Cardiac muscle cell (in vitro differentiated cells and primary cell): Measurements from ENCODE around the gene UBN2. TPM values are rescaled to one million over a fixed set of nuclear protein-coding genes. Genes with fewer than 3 reads are reported as not detected.

Source experiments
- DNase-seq, 2 donors: peaks; one replicate each; pipeline versions ENCODE4 v3.0.0 to v3.0.0-alpha.2; 2010 to 2017; ENCODE audit warnings: low read depth in 1 of 2, low spot score in 1 of 2
- H3K27ac ChIP-seq: fragments of 200-600 bp; sonication (generic); 2 replicates; pipeline ENCODE4 v1.5.1; 2016
- H3K27me3 ChIP-seq: fragments of 200-600 bp; sonication (generic); 2 replicates; pipeline ENCODE4 v1.6.0; 2016; ENCODE audit warnings: control low read depth
- H3K36me3 ChIP-seq: fragments of 200-600 bp; sonication (generic); 2 replicates; pipeline ENCODE4 v1.5.1; 2016; ENCODE audit warnings: control low read depth
- H3K4me1 ChIP-seq: fragments of 200-600 bp; sonication (generic); 2 replicates; pipeline ENCODE4 v1.8.1; 2017; ENCODE audit warnings: low read depth, mild to moderate bottlenecking, mixed run types
- H3K4me3 ChIP-seq: fragments of 200-600 bp; sonication (generic); 2 replicates; pipeline ENCODE4 v1.5.1; 2016; ENCODE audit warnings: mild to moderate bottlenecking
- H3K9me3 ChIP-seq: fragments of 200-600 bp; sonication (generic); 2 replicates; pipeline ENCODE4 v1.5.1; 2017; ENCODE audit warnings: low read depth, mild to moderate bottlenecking, control low read depth
- polyA plus RNA-seq: library from polyadenylated mRNA; unstranded; fragments of >200 nt; fragmentation: Nextera tagmentation; extraction: Ambion mirVana; gene quantifications from 2 replicates; pipeline ENCODE4 v1.2.1, GENCODE V29; 2016
- total RNA-seq: library from RNA; depleted of rRNA; stranded (reverse); fragments of >200 nt; gene quantifications from 2 replicates; pipeline ENCODE4 v1.2.3, GENCODE V29; 2016
- TF ChIP-seq, protein P1 (sequence below): IDR thresholded peaks from 2 replicates; pipeline ENCODE4 v1.5.1; 2012; ENCODE audit warnings: low read depth, mild to moderate bottlenecking, low read length

UBN2 gene
- total and polyA plus RNA-seq, 2 experiments from 2014 or later: 5.5 to 11.2 TPM

- TF ChIP-seq, protein P1, sequence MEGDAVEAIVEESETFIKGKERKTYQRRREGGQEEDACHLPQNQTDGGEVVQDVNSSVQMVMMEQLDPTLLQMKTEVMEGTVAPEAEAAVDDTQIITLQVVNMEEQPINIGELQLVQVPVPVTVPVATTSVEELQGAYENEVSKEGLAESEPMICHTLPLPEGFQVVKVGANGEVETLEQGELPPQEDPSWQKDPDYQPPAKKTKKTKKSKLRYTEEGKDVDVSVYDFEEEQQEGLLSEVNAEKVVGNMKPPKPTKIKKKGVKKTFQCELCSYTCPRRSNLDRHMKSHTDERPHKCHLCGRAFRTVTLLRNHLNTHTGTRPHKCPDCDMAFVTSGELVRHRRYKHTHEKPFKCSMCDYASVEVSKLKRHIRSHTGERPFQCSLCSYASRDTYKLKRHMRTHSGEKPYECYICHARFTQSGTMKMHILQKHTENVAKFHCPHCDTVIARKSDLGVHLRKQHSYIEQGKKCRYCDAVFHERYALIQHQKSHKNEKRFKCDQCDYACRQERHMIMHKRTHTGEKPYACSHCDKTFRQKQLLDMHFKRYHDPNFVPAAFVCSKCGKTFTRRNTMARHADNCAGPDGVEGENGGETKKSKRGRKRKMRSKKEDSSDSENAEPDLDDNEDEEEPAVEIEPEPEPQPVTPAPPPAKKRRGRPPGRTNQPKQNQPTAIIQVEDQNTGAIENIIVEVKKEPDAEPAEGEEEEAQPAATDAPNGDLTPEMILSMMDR: no peak
- Histone ChIP-seq H3K4me3 (no peak overlapping the region), H3K9me3 (no peaks in the 10 kb centered on the region), H3K27ac (no peak overlapping the region), H3K27me3 (no peaks in the 10 kb centered on the region), H3K36me3 (peaks cover 17% of the 10 kb centered on the region), H3K4me1 (no peaks in the 10 kb centered on the region)
- DNase-seq: no peak
Observed at GRCh38 chr7:139292821-139293220, 61.8 kb downstream of the UBN2 start.

DNA sequence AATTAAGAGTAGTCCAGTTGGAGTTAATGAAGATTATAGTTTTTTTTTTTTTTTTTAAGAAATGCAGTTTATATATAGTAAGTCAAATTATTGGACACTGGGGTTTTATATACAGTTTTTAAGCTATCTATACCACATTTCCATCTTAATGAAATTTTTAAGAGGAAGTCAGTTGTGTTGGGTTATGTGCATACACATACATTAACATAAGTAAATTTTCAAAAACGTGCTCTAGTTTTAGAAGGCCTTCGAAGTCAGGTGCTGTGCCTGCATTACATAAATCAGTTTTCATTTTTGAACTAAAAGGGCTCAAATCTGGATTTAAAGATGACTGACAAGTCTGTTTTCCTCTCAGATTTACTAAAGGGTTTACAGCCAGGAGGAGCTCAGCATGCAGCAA is 62.5 kb downstream of the UBN2 start:
- no peak overlapping the region for H3K4me3 ChIP-seq
- no peaks in the 10 kb centered on the region for H3K4me1 ChIP-seq
- no peak overlapping the region for H3K27ac ChIP-seq
- H3K36me3 ChIP-seq: peaks cover 21% of the 10 kb centered on the region
- H3K27me3 ChIP-seq: no peaks in the 10 kb centered on the region
- no peak for DNase-seq
- no peaks in the 10 kb centered on the region for H3K9me3 ChIP-seq
- TF ChIP-seq, protein P1: no peak

DNA sequence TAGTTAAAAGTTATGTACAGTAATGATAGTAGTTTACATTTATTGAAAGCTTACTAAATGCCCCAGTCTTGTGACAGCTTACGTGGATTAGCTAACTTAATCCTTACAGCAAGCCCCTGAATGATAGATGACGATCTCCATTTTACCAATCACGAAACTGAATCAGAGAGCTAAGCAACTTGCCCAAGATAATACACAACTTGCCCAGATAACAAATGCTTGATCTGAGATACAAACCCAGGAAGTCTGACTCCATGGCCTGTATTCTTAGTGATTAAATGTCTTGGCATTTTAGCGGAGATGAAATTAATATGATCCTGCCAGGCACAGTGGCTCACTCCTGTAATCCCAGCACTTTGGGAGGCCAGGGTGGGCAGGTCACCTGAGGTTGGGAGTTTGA is 63.2 kb downstream of the UBN2 start:
- no peaks in the 10 kb centered on the region for H3K9me3 ChIP-seq
- DNase-seq: no peak
- no peak overlapping the region for H3K4me3 ChIP-seq
- no peaks in the 10 kb centered on the region for H3K27me3 ChIP-seq
- TF ChIP-seq, protein P1: no peak
- peaks cover 25% of the 10 kb centered on the region for H3K36me3 ChIP-seq
- no peak overlapping the region for H3K27ac ChIP-seq
- H3K4me1 ChIP-seq: no peaks in the 10 kb centered on the region

GRCh38 chr7:139294951-139295575 is 64.0 kb downstream of the UBN2 start:
- no peak overlapping the region for H3K27ac ChIP-seq
- DNase-seq: no peak
- H3K4me1 ChIP-seq: no peaks in the 10 kb centered on the region
- H3K36me3 ChIP-seq: peaks cover 32% of the 10 kb centered on the region
- no peaks in the 10 kb centered on the region for H3K9me3 ChIP-seq
- no peak overlapping the region for H3K4me3 ChIP-seq
- no peaks in the 10 kb centered on the region for H3K27me3 ChIP-seq
- TF ChIP-seq, protein P1: no peak

- TF ChIP-seq, protein P1: no peak
- Histone ChIP-seq H3K4me1 (peaks cover 11% of the 10 kb centered on the region), H3K9me3 (no peaks in the 10 kb centered on the region), H3K27ac (no peak overlapping the region), H3K27me3 (no peaks in the 10 kb centered on the region), H3K36me3 (peaks cover 32% of the 10 kb centered on the region), H3K4me3 (no peak overlapping the region)
- no peak for DNase-seq
Observed at GRCh38 chr7:139297795-139298194, 66.8 kb downstream of the UBN2 start.

DNA sequence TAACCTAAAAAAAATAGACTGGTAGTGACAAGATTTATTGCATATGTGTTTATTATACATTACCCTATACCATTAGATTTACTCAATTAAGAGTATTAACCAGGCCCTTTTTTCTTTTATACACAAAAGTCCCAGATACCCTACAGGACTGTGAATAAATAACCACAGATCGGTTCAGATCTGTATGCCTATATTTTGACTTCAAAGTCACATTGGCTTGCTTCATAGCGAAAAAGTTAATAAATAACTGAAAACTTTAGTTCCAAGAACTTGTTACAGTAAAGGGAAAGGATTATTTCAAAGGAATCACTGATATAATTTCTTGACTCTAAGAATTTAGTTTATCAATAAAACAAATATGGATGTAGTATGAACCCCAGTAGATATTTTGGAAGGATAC is 68.3 kb downstream of the UBN2 start:
- TF ChIP-seq, protein P1: no peak
- no peak overlapping the region for H3K4me3 ChIP-seq
- no peak overlapping the region for H3K27ac ChIP-seq
- no peaks in the 10 kb centered on the region for H3K9me3 ChIP-seq
- peaks cover 26% of the 10 kb centered on the region for H3K36me3 ChIP-seq
- no peaks in the 10 kb centered on the region for H3K27me3 ChIP-seq
- peaks cover 11% of the 10 kb centered on the region for H3K4me1 ChIP-seq
- DNase-seq: no peak
